HG03442 (cell line): Measurements from ENCODE around the gene WNT5B.

Experiments used
- ATAC-seq: cut with Tn5 transposase; IDR thresholded peaks from one replicate; pipeline ENCODE4 v1.9.1; 2021; ENCODE audit warnings: mild to moderate bottlenecking, moderate library complexity; ENCODE audit not compliant: unreplicated experiment

Gene WNT5B

GRCh38 chr12:1629338-1630132 lies 504 bp downstream of the WNT5B start:
- ATAC-seq = no peak

GRCh38 chr12:1630133-1630826 lies 1.2 kb downstream of the WNT5B start:
- ATAC-seq = no peak

- no peak for ATAC-seq
Measured at GRCh38 chr12:1630827-1631591, 2.0 kb downstream of the WNT5B start.

GRCh38 chr12:1632702-1633101 lies 3.7 kb downstream of the WNT5B start:
- no peak for ATAC-seq

- no peak for ATAC-seq
Measured at GRCh38 chr12:1633459-1633858, 4.4 kb downstream of the WNT5B start.

GRCh38 chr12:1634149-1634548 lies 5.1 kb downstream of the WNT5B start:
- ATAC-seq = no peak

GRCh38 chr12:1634590-1635191 lies 5.7 kb downstream of the WNT5B start:
- ATAC-seq = no peak

GRCh38 chr12:1635301-1636095 lies 6.5 kb downstream of the WNT5B start:
- ATAC-seq = no peak

GRCh38 chr12:1638203-1638602 lies 9.2 kb downstream of the WNT5B start:
- no peak for ATAC-seq

- no peak for ATAC-seq
Measured at GRCh38 chr12:1639538-1639937, 10.5 kb downstream of the WNT5B start.

- ATAC-seq = no peak
Measured at GRCh38 chr12:1640328-1641234, 11.6 kb downstream of the WNT5B start.

GRCh38 chr12:1642513-1642912 lies 13.5 kb downstream of the WNT5B start:
- ATAC-seq = no peak

- ATAC-seq = no peak
Measured at GRCh38 chr12:1643043-1643442, 14.0 kb downstream of the WNT5B start.

- ATAC-seq = no peak
Measured at GRCh38 chr12:1643905-1644533, 15.0 kb downstream of the WNT5B start.

- no peak for ATAC-seq
Measured at GRCh38 chr12:1644534-1645438, 15.8 kb downstream of the WNT5B start.

- ATAC-seq = no peak
Measured at GRCh38 chr12:1645819-1646218, 16.8 kb downstream of the WNT5B start.

GRCh38 chr12:1646569-1647284 lies 17.7 kb downstream of the WNT5B start:
- ATAC-seq = no peak
